Left kidney (tissue), 2 donors: Measurements from ENCODE around the gene RNF34. TPM values are rescaled to one million over a fixed set of nuclear protein-coding genes. Genes with fewer than 3 reads are reported as not detected.
A peak's percentile ranks its signal among the peaks of the same experiment; 100 is the strongest.

Experiments used
- DNase-seq: peaks from one replicate; pipeline ENCODE4 v3.0.0-alpha.2; 2013
- polyA plus RNA-seq: library from polyadenylated mRNA; unstranded; fragments of 120-200 nt; gene quantifications from one replicate; pipeline ENCODE4 v1.2.1, GENCODE V29; 2013; ENCODE audit not compliant: insufficient read length

Gene RNF34
- polyA plus RNA-seq, 1 donor: 52.5 TPM

GRCh38 chr12:121436706-121437105 is 36.8 kb downstream of the RNF34 start:
- DNase-seq: no peak

DNA sequence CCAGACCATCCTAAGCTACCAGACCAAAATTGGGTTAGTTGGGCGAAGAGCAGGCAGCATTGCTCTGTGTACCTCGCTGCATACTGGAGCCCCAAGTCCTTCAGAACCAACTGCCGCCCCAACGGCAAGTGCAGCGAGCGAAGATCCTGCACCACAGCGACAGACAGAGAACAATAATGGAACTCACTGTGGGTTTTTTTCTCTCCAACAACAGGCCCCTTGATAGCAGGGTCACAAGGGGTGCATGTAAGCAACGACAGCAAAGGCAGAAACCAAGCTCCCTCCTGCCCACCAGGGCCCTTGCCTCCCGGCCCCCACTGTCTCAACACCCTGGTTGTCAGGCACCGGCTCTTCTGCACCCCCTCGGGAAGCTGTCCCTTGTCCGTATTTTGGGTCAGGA is 39.0 kb downstream of the RNF34 start:
- DNase-seq: no peak

GRCh38 chr12:121439715-121440114 is 39.8 kb downstream of the RNF34 start:
- no peak for DNase-seq

GRCh38 chr12:121440768-121441167 is 40.9 kb downstream of the RNF34 start:
- no peak for DNase-seq

DNA sequence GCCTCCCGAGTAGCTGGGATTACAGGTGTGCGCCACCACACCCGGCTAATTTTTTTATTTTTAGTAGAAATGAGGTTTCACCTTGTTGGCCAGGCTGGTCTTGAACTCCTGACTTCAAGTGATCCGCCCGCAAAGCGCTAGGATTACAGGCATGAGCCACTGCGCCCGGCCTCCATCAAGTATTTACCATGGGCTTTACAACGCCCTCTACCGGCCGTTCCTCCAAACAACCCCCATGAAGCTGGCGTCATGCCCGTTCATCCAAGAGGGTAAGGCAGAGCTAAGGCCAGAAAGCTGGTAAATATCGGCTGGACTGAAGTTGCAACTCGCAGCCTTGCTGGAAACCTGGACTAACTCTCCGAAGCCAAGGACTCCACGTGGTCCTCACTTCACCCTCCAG is 41.6 kb downstream of the RNF34 start:
- no peak for DNase-seq

DNA sequence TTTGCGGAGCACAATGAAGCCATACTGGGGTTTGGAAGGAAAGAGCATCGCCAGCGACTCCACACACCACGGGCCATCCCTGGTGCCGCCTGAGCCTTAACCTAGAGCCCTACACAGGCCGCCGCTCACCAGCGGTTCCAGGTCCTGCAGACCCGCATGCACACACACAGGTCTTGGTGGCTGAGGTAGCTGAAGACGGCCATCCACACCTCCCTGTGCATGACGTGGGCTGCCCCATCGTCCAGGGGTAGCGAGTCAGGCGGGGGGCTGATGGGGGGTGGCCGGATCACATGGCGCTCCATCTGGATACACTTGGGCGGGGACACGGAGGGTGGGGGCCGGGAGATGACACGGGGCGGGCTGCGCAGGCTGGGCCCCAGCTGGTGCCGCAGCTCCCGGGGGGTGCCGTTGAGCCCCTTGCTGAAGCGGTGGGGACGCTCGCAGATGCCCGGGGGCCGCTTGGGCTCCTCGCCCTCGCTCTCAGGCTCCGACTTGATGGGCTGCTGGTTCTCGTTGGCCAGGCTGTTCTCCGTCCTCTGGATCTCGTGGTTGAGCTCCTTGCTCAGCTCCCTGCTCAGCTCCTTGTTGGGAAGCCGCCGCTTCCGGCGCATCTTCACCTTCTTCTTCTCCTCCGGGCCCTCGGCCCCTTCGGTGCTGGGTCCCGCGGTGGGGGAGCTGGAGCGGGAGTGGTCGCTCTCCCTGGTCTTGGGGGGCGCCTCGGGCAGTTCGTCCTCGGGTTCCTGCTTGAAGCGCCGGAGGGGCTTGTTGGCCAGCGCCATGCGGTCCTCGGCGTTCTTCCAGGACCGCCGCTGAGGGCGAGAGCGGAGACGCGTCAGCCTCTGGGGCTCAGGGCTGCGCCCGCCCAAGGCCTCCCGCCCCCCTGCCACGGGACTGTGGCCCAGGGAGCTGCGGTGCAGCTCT is 42.4 kb downstream of the RNF34 start:
- DNase-seq: no peak

DNA sequence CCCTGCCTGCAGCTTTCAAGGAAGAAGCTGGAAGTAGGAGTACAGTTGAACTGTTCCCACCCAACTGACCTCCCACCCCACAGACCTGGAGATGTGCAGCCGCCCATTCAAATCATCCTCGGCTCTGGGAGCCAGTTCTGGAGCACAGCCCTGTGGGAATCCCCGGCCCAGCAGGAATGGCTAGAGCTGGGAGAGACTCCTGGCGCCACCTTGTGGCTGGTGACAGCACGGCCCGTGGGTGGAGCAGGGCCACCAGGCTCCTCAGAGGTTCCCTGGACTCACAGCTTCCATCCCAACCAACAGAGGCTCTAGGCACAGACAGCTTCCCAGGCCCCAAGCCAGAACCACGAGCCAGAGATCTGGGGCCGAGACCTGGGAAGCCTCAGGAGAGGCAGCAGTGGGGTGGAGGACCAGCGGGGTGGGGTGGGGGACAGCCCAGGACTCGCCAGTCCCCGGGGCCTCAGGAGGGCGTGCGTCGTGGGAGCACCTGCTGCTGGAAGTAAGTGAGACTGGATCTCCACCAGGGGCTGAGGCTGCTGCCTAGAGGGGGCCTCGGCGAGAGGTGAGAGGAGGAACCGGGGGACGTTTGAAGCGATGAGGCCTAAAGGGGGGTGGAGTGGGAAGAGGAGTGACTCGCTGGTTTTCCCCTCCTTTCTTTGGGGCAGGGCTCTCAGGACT is 43.4 kb downstream of the RNF34 start:
- DNase-seq: peak; percentile 68

DNA sequence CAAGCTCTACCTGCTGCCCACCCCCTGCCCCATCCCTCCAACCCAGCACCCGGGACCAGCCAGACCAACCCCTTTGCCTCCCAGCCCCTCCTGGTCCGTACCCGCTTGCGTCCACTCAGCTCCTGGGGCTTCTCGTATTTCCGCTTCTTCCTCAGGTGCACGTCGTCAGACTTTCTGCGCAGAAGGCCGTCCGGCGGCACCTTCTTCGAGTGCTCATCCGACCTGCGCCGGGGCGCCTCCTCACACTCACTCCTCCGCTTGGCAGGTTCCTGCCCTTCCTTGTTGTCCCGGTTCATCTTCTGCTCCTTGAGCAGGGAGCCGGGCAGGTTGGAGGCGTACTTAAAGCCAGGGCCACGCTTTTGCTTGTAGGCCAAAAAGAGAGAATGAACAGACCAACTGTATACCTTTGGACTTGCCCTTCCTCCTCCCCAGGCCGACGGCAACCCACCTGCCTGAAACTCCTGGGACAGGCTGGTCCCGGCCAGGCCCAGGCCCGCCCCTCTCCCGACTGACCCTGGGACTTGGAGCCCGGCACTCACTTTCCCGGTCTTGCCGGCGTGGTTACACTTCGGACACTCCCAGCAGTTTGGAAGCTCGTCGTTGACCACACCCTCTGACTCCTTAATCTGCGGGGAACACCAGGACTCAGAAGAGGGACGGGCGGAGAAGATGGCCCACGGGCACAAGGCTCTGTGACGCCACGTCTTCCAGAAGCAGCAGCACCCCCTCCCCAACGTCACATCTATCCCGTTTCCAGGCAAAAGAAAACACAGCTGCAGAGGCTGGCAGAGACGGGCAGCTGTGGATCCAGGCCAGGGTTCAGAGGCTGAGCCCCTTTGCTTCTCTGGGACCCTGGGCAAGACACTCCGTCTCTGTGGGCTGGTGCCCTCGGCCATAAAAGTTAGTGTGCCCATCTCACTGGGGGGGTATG is 44.3 kb downstream of the RNF34 start:
- DNase-seq: no peak

DNA sequence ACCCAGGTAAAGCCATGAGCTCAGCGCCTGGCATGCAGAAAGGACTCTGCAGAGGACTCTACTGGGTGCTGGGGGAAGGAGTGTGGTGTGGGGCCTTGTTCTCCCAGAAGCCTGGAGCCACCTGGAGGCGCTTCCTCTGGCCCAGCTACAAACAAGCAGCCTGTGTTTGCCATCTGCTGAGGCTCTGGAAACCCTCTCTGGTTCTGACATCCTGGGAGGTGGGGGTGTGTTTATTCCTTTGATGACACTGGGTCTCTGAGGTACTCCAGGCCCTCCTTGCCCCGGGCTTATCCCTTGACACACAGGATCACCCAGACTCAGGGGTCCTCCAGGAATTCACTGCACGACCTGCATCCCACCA is 44.9 kb downstream of the RNF34 start:
- DNase-seq: no peak

GRCh38 chr12:121446750-121447149 is 46.8 kb downstream of the RNF34 start:
- DNase-seq: no peak

DNA sequence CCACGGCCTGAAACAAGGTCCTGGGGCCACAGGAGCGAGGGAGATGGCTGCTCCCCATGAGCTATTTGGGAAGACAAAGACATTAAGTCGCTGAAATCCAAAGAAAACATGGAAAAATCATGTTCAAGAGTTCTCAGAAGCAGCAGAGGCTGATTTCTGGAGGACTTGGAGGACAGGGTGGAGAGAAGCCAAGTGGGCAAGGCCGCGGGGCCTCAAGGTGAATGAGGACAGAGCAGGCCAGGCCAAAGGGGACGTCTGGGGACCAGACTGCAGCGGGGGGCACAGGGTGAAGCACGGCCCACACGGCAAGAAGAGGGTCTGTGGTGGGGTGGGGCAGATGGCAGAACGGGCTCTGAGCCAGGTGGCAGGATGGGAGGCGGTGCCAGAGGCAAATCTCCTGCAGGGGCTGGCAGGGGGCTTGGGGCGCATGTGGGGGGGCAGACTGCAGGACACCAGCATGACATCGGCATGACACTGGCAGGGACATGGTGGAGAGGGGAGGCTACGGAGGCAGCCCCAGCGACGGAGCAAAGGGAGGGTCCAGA is 48.9 kb downstream of the RNF34 start:
- DNase-seq: no peak

DNA sequence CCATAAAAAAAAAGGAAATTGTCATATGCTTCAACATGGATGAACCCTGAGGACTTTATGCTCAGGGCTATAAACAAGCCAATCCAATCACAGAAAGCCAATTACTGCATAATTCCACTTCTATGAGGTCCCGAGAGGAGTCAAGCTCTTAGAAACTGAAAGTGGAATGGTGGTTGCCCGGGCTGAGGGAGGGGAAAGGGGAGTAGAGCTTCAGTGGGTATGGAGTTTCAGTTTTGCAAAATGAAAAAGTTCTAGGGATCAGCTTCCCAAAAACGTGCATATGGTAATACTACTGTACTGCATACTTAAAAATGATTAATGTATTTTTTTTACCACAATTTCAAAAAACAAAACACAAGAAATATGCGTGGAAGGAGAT is 52.0 kb downstream of the RNF34 start:
- no peak for DNase-seq

GRCh38 chr12:121452340-121452984 is 52.5 kb downstream of the RNF34 start:
- no peak for DNase-seq

DNA sequence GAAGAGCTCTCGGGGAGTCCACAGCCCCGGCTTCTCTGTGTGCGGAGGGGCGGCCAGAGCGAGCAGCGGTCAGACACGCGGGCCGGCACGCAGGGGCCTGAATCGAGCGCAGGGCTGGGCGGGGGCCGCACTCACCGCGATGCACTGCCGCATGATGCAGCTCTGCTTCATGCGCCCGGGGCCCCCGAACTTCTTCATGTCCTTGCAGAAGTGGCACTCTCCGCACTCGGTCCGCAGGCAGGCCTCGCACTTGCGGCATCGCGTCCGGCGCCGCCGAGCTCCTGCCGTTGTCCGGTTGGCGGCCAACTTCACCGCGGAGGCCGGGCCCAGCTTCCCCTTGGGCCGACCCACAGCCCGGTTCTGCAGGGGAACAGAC is 53.1 kb downstream of the RNF34 start:
- DNase-seq: no peak

- DNase-seq: no peak
Measured at GRCh38 chr12:121453629-121454028, 53.7 kb downstream of the RNF34 start.

- DNase-seq: no peak
Measured at GRCh38 chr12:121454921-121455320, 55.0 kb downstream of the RNF34 start.

- DNase-seq: no peak
Measured at GRCh38 chr12:121455766-121456420, 56.0 kb downstream of the RNF34 start.

GRCh38 chr12:121456551-121456950 is 56.6 kb downstream of the RNF34 start:
- no peak for DNase-seq

GRCh38 chr12:121461048-121461447 is 61.1 kb downstream of the RNF34 start:
- DNase-seq: no peak

DNA sequence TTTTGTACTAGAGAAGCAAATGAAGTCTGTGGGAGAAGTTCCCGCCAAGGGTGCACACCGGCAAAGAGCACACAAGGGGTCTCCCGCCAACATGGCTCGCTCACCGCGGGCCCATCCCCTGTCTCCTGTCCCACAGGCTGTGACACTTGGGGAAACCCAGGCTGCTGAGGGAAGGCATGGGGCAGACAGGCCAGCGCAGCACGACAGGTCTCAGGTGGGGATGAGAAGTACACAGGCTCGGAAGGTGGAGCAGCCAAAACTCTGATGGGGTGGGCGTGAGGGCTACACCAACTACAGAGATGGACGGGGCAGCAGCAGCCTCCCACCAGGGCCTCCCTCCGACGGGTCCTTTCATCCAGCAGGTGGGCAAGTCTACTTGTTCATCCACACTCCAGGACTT is 64.4 kb downstream of the RNF34 start:
- DNase-seq: no peak
